Measurements from ENCODE around the gene MITF. TPM values are rescaled to one million over a fixed set of nuclear protein-coding genes. Genes with fewer than 3 reads are reported as not detected.

MITF gene
- total RNA-seq, 1 donor from 2014 or later: 57.7 TPM

GRCh38 chr3:69806735-69807438, 67.6 kb downstream of the MITF start:
- intact Hi-C loops (cut with DNase I): no loop called here
- H3K36me3 ChIP-seq: no peaks in the 10 kb centered on the region
- no peaks in the 10 kb centered on the region for H3K27me3 ChIP-seq
- H3K4me3 ChIP-seq: no peak overlapping the region
- H3K27ac ChIP-seq: no peak overlapping the region
- H3K9me3 ChIP-seq: no peaks in the 10 kb centered on the region
- TF ChIP-seq POLR2AphosphoS5 (IDR thresholded peaks at IDR 0.05; ENCODE audit: insufficient read depth in 1 of 2, low read depth in 1 of 2) (no peak), POLR2A (IDR thresholded peaks at IDR 0.05) (no peak), CTCF (IDR thresholded peaks at IDR 0.05) (no peak)
- peaks cover 45% of the 10 kb centered on the region for H3K4me1 ChIP-seq
- no peak for DNase-seq (ENCODE audit: extremely low spot score in 2 of 2)

GRCh38 chr3:69807674-69808073, 68.4 kb downstream of the MITF start:
- no peaks in the 10 kb centered on the region for H3K9me3 ChIP-seq
- no peaks in the 10 kb centered on the region for H3K27me3 ChIP-seq
- intact Hi-C loops (cut with DNase I): no loop called here
- no peak overlapping the region for H3K4me3 ChIP-seq
- TF ChIP-seq POLR2AphosphoS5 (IDR thresholded peaks at IDR 0.05; ENCODE audit: insufficient read depth in 1 of 2, low read depth in 1 of 2) (no peak), CTCF (IDR thresholded peaks at IDR 0.05) (no peak), POLR2A (IDR thresholded peaks at IDR 0.05) (no peak)
- DNase-seq (ENCODE audit: extremely low spot score in 2 of 2): no peak
- peaks cover 53% of the 10 kb centered on the region for H3K4me1 ChIP-seq
- H3K36me3 ChIP-seq: no peaks in the 10 kb centered on the region
- no peak overlapping the region for H3K27ac ChIP-seq

- no peak overlapping the region for H3K4me3 ChIP-seq
- no peaks in the 10 kb centered on the region for H3K36me3 ChIP-seq
- no peaks in the 10 kb centered on the region for H3K9me3 ChIP-seq
- H3K27me3 ChIP-seq: no peaks in the 10 kb centered on the region
- H3K27ac ChIP-seq: no peak overlapping the region
- intact Hi-C loops (cut with DNase I): no loop called here
- TF ChIP-seq CTCF (IDR thresholded peaks at IDR 0.05): no peak
- no peak for TF ChIP-seq POLR2AphosphoS5 (IDR thresholded peaks at IDR 0.05; ENCODE audit: insufficient read depth in 1 of 2, low read depth in 1 of 2)
- TF ChIP-seq POLR2A (IDR thresholded peaks at IDR 0.05): no peak
- H3K4me1 ChIP-seq: peaks cover 54% of the 10 kb centered on the region
- DNase-seq (ENCODE audit: extremely low spot score in 2 of 2): no peak
These were observed 70.0 kb downstream of the MITF start for GRCh38 chr3:69809076-69809835.

GRCh38 chr3:69811452-69812401, 72.5 kb downstream of the MITF start:
- Histone ChIP-seq H3K4me1 (peaks cover 46% of the 10 kb centered on the region), H3K4me3 (no peak overlapping the region), H3K27me3 (no peaks in the 10 kb centered on the region), H3K36me3 (no peaks in the 10 kb centered on the region), H3K27ac (no peak overlapping the region), H3K9me3 (no peaks in the 10 kb centered on the region)
- intact Hi-C loops (cut with DNase I): no loop called here
- no peak for TF ChIP-seq POLR2AphosphoS5 (IDR thresholded peaks at IDR 0.05; ENCODE audit: insufficient read depth in 1 of 2, low read depth in 1 of 2)
- TF ChIP-seq CTCF (IDR thresholded peaks at IDR 0.05): no peak
- no peak for TF ChIP-seq POLR2A (IDR thresholded peaks at IDR 0.05)
- DNase-seq (ENCODE audit: extremely low spot score in 2 of 2): no peak
